OCI-LY3 (cell line): ENCODE data around the gene TSPOAP1.
A peak's percentile ranks its signal among the peaks of the same experiment; 100 is the strongest.

Experiments used
- H2AFZ ChIP-seq: fragments of 200-600, 300-600 bp; shearing (Covaris generic); 2 replicates; pipeline ENCODE4 v1.6.0; 2014; ENCODE audit warnings: antibody characterized with exemption, low read depth, low read length
- H3K27ac ChIP-seq: fragments of 200-600, 300-600 bp; sonication (generic); 2 replicates; pipeline ENCODE4 v1.5.1; 2014; ENCODE audit warnings: mild to moderate bottlenecking, low read length, moderate library complexity, mixed read lengths
- H3K27me3 ChIP-seq: fragments of 200-600, 300-600 bp; sonication (generic); 2 replicates; pipeline ENCODE4 v1.6.1; 2014; ENCODE audit warnings: low read depth, low read length, mixed read lengths
- H3K36me3 ChIP-seq: fragments of 200-600, 300-600 bp; sonication (generic); replicated peaks from 2 replicates; pipeline ENCODE3; 2014; ENCODE audit warnings: low read depth, low read length, mixed read lengths
- H3K4me1 ChIP-seq: fragments of 300-600, 200-600 bp; sonication (generic); 2 replicates; pipeline ENCODE4 v1.6.1; 2014; ENCODE audit warnings: low read length, mixed read lengths
- H3K4me2 ChIP-seq: fragments of 200-600, 300-600 bp; sonication (generic); 2 replicates; pipeline ENCODE4 v1.6.1; 2014; ENCODE audit warnings: low read length, mixed read lengths
- H3K4me3 ChIP-seq: fragments of 300-600, 200-600 bp; sonication (generic); 2 replicates; pipeline ENCODE4 v1.5.1; 2014; ENCODE audit warnings: antibody characterized with exemption, mild to moderate bottlenecking, low read length, moderate library complexity
- H3K79me2 ChIP-seq: fragments of 300-600, 200-600 bp; shearing (Covaris generic); 2 replicates; pipeline ENCODE4 v1.6.1; 2014; ENCODE audit warnings: mild to moderate bottlenecking, low read length, mixed read lengths
- H3K9ac ChIP-seq: fragments of 300-600, 200-600 bp; shearing (Covaris generic); 2 replicates; pipeline ENCODE4 v1.6.0; 2014; ENCODE audit warnings: mild to moderate bottlenecking, low read length, moderate library complexity
- H3K9me3 ChIP-seq: fragments of 200-600, 300-600 bp; shearing (Covaris generic); 2 replicates; pipeline ENCODE4 v1.6.1; 2014; ENCODE audit warnings: low read length, mixed read lengths; ENCODE audit not compliant: insufficient read depth
- H4K20me1 ChIP-seq: fragments of 200-600, 300-600 bp; sonication (generic); 2 replicates; pipeline ENCODE4 v1.6.1; 2016; ENCODE audit warnings: low read length, mixed read lengths; ENCODE audit not compliant: insufficient read depth
- CTCF ChIP-seq: fragments of 200-600, 300-600 bp; sonication (generic); IDR thresholded peaks from 2 replicates; pipeline ENCODE4 v1.5.1; 2014; ENCODE audit warnings: antibody characterized with exemption, low read length, low read depth
- EZH2phosphoT487 ChIP-seq: fragments of 200-600 bp; shearing (Covaris generic); IDR thresholded peaks from 2 replicates; pipeline ENCODE4 v1.6.1; 2018; ENCODE audit warnings: antibody characterized with exemption, mixed run types, low read depth

The TSPOAP1 gene

DNA sequence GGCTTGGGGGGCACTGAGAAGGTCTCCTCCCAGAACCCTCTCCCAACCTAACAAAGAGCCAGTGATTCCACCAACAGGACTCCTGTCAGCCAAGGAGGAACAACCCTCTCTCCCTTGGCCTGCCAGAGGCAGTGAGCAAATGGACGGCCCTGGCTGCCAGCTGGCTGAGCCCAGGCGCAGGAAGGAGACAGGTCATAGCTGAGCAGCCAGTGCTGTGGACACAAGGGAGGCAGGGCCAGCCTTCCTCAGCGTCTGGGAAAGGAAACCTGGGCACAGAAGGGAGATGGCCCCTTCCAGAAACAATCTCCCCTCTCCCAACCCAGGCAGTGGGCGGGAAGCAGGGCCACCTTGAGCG is 50.0 kb downstream of the TSPOAP1 start:
- H3K27me3 ChIP-seq, result peaks cover 13% of the 10 kb centered on the region
- no peaks in the 10 kb centered on the region for H4K20me1 ChIP-seq
- no peaks in the 10 kb centered on the region for H3K36me3 ChIP-seq
- TF ChIP-seq EZH2phosphoT487, result no peak
- no peak for TF ChIP-seq CTCF
- H3K9me3 ChIP-seq, result no peaks in the 10 kb centered on the region
- H2AFZ ChIP-seq, result no peak overlapping the region
- no peak overlapping the region for H3K4me3 ChIP-seq
- H3K4me2 ChIP-seq, result no peak overlapping the region
- no peaks in the 10 kb centered on the region for H3K4me1 ChIP-seq
- no peak overlapping the region for H3K27ac ChIP-seq
- no peak overlapping the region for H3K9ac ChIP-seq
- no peaks in the 10 kb centered on the region for H3K79me2 ChIP-seq

DNA sequence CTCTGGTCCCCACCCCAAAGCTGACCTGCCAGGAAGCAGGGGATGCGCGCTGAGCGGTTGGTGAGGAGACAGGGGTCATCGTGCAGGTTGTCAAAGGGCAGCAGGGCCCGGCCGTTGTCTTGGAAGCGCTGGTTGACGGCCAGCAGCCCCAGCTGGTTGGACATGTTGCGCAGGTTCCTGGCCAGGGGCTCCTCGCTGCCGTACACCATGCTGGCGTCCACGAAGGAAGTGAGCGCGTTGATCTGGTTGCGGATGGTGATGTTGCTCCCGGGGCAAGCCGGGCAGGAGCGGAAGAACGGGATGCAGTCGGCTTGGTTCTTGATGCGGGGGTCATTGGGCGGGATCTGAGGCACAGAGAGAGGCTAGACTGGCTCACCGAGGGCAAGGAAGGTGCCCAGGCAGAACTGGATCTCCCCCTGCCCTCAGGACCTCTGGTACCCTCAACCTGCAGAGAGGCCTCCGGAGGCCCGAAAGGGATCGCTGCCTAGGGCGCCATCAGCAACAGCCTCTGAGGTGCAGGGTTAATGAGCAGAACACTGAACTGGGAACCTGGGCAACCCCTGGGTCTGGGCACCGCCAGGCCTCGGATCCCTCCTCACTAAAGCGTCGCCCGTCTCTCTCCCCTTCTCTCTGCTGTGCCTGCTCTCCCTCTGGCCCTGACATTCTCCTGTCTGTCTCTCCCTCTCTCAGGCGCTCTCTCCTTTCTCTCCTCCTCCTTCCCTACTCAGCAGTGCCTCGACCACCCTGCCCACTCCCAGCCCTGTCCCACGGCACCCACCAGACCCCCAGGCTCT is 50.6 kb downstream of the TSPOAP1 start:
- H3K4me3 ChIP-seq, result no peak overlapping the region
- H3K9ac ChIP-seq, result no peak overlapping the region
- no peaks in the 10 kb centered on the region for H3K4me1 ChIP-seq
- no peak overlapping the region for H2AFZ ChIP-seq
- no peaks in the 10 kb centered on the region for H4K20me1 ChIP-seq
- H3K27me3 ChIP-seq, result peaks cover 18% of the 10 kb centered on the region
- H3K36me3 ChIP-seq, result no peaks in the 10 kb centered on the region
- no peaks in the 10 kb centered on the region for H3K9me3 ChIP-seq
- no peak overlapping the region for H3K27ac ChIP-seq
- H3K79me2 ChIP-seq, result no peaks in the 10 kb centered on the region
- H3K4me2 ChIP-seq, result no peak overlapping the region
- TF ChIP-seq CTCF, result no peak
- TF ChIP-seq EZH2phosphoT487, result no peak

DNA sequence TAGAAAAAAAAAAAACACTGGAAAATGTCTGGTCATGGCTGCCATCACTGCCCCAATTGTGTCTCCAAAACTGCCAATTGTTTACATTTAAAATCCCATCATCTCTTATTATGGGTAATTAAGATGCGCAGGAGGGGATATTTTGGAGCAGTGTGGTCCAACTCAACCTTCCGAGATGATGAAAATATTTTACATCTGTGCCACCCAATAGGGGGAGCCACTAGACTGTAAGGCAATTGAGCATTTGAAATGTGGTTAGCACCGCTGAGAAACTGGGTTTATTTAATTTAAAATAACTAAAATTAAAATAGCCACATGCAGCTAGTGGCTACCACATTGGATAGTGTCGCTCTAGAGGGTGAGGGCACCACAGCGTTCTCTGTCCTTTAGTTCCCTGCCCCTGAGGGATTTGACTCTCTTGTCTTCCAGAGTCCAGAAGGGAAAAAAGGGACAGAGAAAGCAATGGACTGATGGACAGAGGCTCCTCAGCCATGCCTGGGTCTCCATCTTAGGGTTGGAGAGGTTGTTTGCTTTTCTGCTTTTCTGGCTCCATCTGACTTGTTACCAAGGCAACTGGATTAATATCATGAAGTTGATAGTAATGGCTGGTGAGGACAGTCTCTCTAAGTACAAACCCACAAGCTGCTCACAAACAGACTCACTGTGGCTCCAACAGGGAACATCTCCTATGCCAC is 51.3 kb downstream of the TSPOAP1 start:
- Histone ChIP-seq H4K20me1 (no peaks in the 10 kb centered on the region), H3K9ac (no peak overlapping the region), H3K36me3 (no peaks in the 10 kb centered on the region), H3K4me3 (no peak overlapping the region), H3K27me3 (peaks cover 18% of the 10 kb centered on the region), H3K4me2 (no peak overlapping the region), H3K4me1 (no peaks in the 10 kb centered on the region), H3K27ac (no peak overlapping the region), H3K79me2 (no peaks in the 10 kb centered on the region), H2AFZ (no peak overlapping the region), H3K9me3 (no peaks in the 10 kb centered on the region)
- TF ChIP-seq CTCF, result peak; percentile 65
- TF ChIP-seq EZH2phosphoT487, result no peak

GRCh38 chr17:58276423-58276822 is 52.2 kb downstream of the TSPOAP1 start:
- Histone ChIP-seq H3K4me2 (no peak overlapping the region), H3K9ac (no peak overlapping the region), H3K4me3 (no peak overlapping the region), H3K27me3 (peaks cover 18% of the 10 kb centered on the region), H3K79me2 (no peaks in the 10 kb centered on the region), H2AFZ (no peak overlapping the region), H3K36me3 (no peaks in the 10 kb centered on the region), H3K4me1 (no peaks in the 10 kb centered on the region), H3K9me3 (no peaks in the 10 kb centered on the region), H4K20me1 (no peaks in the 10 kb centered on the region), H3K27ac (no peak overlapping the region)
- TF ChIP-seq CTCF, result no peak
- no peak for TF ChIP-seq EZH2phosphoT487
